Measurements from ENCODE around the gene SORCS2. TPM values are rescaled to one million over a fixed set of nuclear protein-coding genes. Genes with fewer than 3 reads are reported as not detected.

The SORCS2 gene
- total RNA-seq, 1 experiment from 2014 or later, result 0.06 TPM

- no TSS peak for BruUV-seq (replicated peaks)
- Histone ChIP-seq H3K27me3 (replicated peaks; ENCODE audit: insufficient read depth, low read depth, low read length, poor library complexity) (no peaks in the 10 kb centered on the region), H3K9me3 (ENCODE audit: low read depth, low read length, poor library complexity, severe bottlenecking) (no peaks in the 10 kb centered on the region), H3K36me3 (ENCODE audit: insufficient read depth, low read length, poor library complexity, severe bottlenecking) (no peaks in the 10 kb centered on the region), H3K27ac (ENCODE audit: low read depth, low read length, poor library complexity, severe bottlenecking) (no peak overlapping the region), H3K4me1 (ENCODE audit: insufficient read depth, low read length, poor library complexity, severe bottlenecking) (peaks cover 15% of the 10 kb centered on the region), H3K4me3 (ENCODE audit: low read depth, low read length, poor library complexity, severe bottlenecking) (no peak overlapping the region)
- ChIA-PET CTCF (no interaction called here), POLR2A (ENCODE audit: low non-redundant PET) (no interaction called here)
- no peak for DNase-seq (ENCODE audit: low spot score)
- intact Hi-C loops (cut with micrococcal nuclease; ENCODE audit: unreplicated experiment), result no loop called here
- no peak for TF ChIP-seq CTCF (conservative IDR thresholded peaks at IDR 0.05; ENCODE audit: low read depth, low read length)
- no peak for TF ChIP-seq EZH2 (IDR thresholded peaks at IDR 0.05; ENCODE audit: borderline replicate concordance, low read depth, low read length, poor library complexity, severe bottlenecking)
Measured at GRCh38 chr4:7470111-7470510, 277.8 kb downstream of the SORCS2 start.

GRCh38 chr4:7470522-7471128 is 278.3 kb downstream of the SORCS2 start:
- ChIA-PET POLR2A (ENCODE audit: low non-redundant PET) (no interaction called here), CTCF (no interaction called here)
- H3K4me1 ChIP-seq (ENCODE audit: insufficient read depth, low read length, poor library complexity, severe bottlenecking), result peaks cover 15% of the 10 kb centered on the region
- BruUV-seq (replicated peaks), result no TSS peak
- no peaks in the 10 kb centered on the region for H3K36me3 ChIP-seq (ENCODE audit: insufficient read depth, low read length, poor library complexity, severe bottlenecking)
- no peaks in the 10 kb centered on the region for H3K9me3 ChIP-seq (ENCODE audit: low read depth, low read length, poor library complexity, severe bottlenecking)
- TF ChIP-seq EZH2 (IDR thresholded peaks at IDR 0.05; ENCODE audit: borderline replicate concordance, low read depth, low read length, poor library complexity, severe bottlenecking), result no peak
- no peak for TF ChIP-seq CTCF (conservative IDR thresholded peaks at IDR 0.05; ENCODE audit: low read depth, low read length)
- no peaks in the 10 kb centered on the region for H3K27me3 ChIP-seq (replicated peaks; ENCODE audit: insufficient read depth, low read depth, low read length, poor library complexity)
- no peak overlapping the region for H3K4me3 ChIP-seq (ENCODE audit: low read depth, low read length, poor library complexity, severe bottlenecking)
- DNase-seq (ENCODE audit: low spot score), result no peak
- H3K27ac ChIP-seq (ENCODE audit: low read depth, low read length, poor library complexity, severe bottlenecking), result no peak overlapping the region
- intact Hi-C loops (cut with micrococcal nuclease; ENCODE audit: unreplicated experiment), result no loop called here

- intact Hi-C loops (cut with micrococcal nuclease; ENCODE audit: unreplicated experiment), result no loop called here
- BruUV-seq (replicated peaks), result no TSS peak
- ChIA-PET POLR2A (ENCODE audit: low non-redundant PET) (no interaction called here), CTCF (no interaction called here)
- Histone ChIP-seq H3K4me1 (ENCODE audit: insufficient read depth, low read length, poor library complexity, severe bottlenecking) (peaks cover 15% of the 10 kb centered on the region), H3K36me3 (ENCODE audit: insufficient read depth, low read length, poor library complexity, severe bottlenecking) (no peaks in the 10 kb centered on the region), H3K27me3 (replicated peaks; ENCODE audit: insufficient read depth, low read depth, low read length, poor library complexity) (no peaks in the 10 kb centered on the region), H3K9me3 (ENCODE audit: low read depth, low read length, poor library complexity, severe bottlenecking) (no peaks in the 10 kb centered on the region), H3K27ac (ENCODE audit: low read depth, low read length, poor library complexity, severe bottlenecking) (no peak overlapping the region), H3K4me3 (ENCODE audit: low read depth, low read length, poor library complexity, severe bottlenecking) (no peak overlapping the region)
- DNase-seq (ENCODE audit: low spot score), result peak; percentile 71
- no peak for TF ChIP-seq CTCF (conservative IDR thresholded peaks at IDR 0.05; ENCODE audit: low read depth, low read length)
- no peak for TF ChIP-seq EZH2 (IDR thresholded peaks at IDR 0.05; ENCODE audit: borderline replicate concordance, low read depth, low read length, poor library complexity, severe bottlenecking)
Measured at GRCh38 chr4:7472442-7473013, 280.2 kb downstream of the SORCS2 start.

Measured in A673 (cell line).